ENCODE data around the gene KRTAP13-4. TPM values are rescaled to one million over a fixed set of nuclear protein-coding genes. Genes with fewer than 3 reads are reported as not detected.

The KRTAP13-4 gene
- total and polyA plus RNA-seq, 2 of the 8 experiments (the other 6 are each of a cell fraction or from before 2014, with no cell fraction given), result 1.2 TPM; not detected in 1

- TF ChIP-seq KDM4A (IDR thresholded peaks at IDR 0.05; ENCODE audit: low read depth, low read length, severe bottlenecking), result no peak
- TF ChIP-seq KDM1A (IDR thresholded peaks at IDR 0.05; ENCODE audit: borderline replicate concordance, low read length), result no peak
- no peak for TF ChIP-seq TCF12 (IDR thresholded peaks at IDR 0.05; ENCODE audit: low read depth, low read length)
- TF ChIP-seq SUZ12 (IDR thresholded peaks at IDR 0.05; ENCODE audit: low read length), result no peak
Observed at GRCh38 chr21:30478004-30478403, 48.0 kb downstream of the KRTAP13-4 start (continued).

Data from H1 (cell line).